Measurements from ENCODE around the gene SBK3.
A peak's percentile ranks its signal among the peaks of the same experiment; 100 is the strongest.

The SBK3 gene

DNA sequence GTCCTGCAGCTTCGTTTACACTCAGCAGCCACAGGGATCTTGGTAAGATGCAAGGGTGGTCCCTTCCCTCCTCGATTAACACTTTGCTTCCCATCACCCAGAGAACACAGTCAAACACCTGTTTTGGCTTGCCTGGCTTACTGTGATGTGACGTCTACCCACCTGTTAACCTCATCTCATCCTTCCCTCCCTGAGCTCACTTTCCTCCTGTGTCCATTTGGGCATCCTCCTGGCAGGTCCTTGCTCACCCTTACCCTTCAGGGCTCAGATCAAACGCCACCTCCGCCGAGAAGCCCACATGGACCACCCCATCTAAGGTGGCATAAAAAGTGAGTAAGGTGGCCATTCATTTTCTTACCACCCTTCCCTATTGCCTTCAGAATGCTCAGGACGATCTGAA, 44.8 kb upstream of the SBK3 start:
- Histone ChIP-seq H3K9ac (ENCODE audit: low read length) (no peak overlapping the region), H3K4me2 (ENCODE audit: low read length) (no peak overlapping the region), H3K27me3 (ENCODE audit: insufficient read depth, low read length, poor library complexity) (no peaks in the 10 kb centered on the region), H2BK5ac (ENCODE audit: low read length) (no peak overlapping the region), H3K27ac (ENCODE audit: low read depth, low read length) (no peak overlapping the region), H3K36me3 (ENCODE audit: control insufficient read depth, insufficient read depth, low read length) (no peaks in the 10 kb centered on the region), H2BK120ac (ENCODE audit: low read depth, low read length) (no peak overlapping the region), H3K4me3 (ENCODE audit: low read length) (no peak overlapping the region), H3K4me1 (ENCODE audit: control insufficient read depth, low read depth, low read length) (no peaks in the 10 kb centered on the region), H3K79me1 (ENCODE audit: low read length) (no peaks in the 10 kb centered on the region), H3K56ac (ENCODE audit: low read length) (no peak overlapping the region), H2BK15ac (replicated peaks; ENCODE audit: low read depth) (no peak overlapping the region), H3K4ac (ENCODE audit: low read depth, low read length) (no peak overlapping the region), H2AK5ac (ENCODE audit: low read length) (no peak overlapping the region), H3K79me2 (ENCODE audit: control insufficient read depth, insufficient read depth, low read length) (no peaks in the 10 kb centered on the region), H4K8ac (ENCODE audit: low read depth, low read length) (no peak overlapping the region), H3K23ac (ENCODE audit: low read length) (no peak overlapping the region), H4K5ac (ENCODE audit: low read length) (no peak overlapping the region), H3K18ac (ENCODE audit: low read length) (no peak overlapping the region)
- no CpG with 5 or more reads among the region's 7 CpGs for WGBS (ENCODE audit: extremely low coverage, insufficient coverage, low lambda C conversion rate)
- DNase-seq: no peak

GRCh38 chr19:55588738-55589137, 43.4 kb upstream of the SBK3 start:
- no CpG with 5 or more reads among the region's 8 CpGs for WGBS (ENCODE audit: extremely low coverage, insufficient coverage, low lambda C conversion rate)
- H2BK15ac ChIP-seq (replicated peaks; ENCODE audit: low read depth): no peak overlapping the region

DNA sequence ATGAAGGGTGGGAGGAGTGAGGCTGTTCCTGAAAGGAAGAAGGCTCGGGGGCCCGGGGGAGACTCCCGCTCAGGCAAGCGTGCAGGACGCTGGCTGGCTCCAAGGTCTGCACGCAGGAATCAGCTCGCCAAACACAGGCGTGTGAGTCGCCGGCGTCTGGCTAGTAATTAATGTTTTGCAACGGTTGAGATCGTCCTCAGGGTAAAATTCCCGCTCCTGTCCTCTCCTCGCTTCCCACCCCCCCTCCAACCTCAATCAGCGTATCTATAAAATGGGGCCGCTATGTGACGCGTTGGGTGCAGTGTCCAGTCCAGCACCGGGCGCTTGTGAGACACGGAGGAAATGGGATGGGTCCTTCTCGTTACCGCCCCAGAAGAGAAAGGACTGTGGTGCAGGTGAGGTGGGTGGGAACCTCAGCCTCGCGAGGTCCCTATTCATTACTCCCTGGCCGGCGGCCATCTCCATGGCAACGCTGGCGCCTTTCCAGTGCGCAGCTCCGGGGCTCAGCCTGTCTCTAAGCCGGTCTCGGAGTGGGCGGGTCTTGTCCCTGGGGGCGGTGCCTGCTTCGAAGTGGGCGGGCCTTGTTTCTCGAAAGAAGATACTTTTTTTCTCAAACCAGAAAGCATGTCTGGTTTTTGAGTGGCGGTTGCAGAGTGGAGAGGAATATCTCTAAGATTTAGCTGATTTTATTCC, 41.8 kb upstream of the SBK3 start:
- no peak overlapping the region for H3K4ac ChIP-seq (ENCODE audit: low read depth, low read length)
- H3K18ac ChIP-seq (ENCODE audit: low read length): no peak overlapping the region
- peak overlapping the region; percentile 25 for H3K4me2 ChIP-seq (ENCODE audit: low read length)
- peak overlapping the region; percentile 16 for H3K9ac ChIP-seq (ENCODE audit: low read length)
- DNase-seq: peak; percentile 97
- no peaks in the 10 kb centered on the region for H3K27me3 ChIP-seq (ENCODE audit: insufficient read depth, low read length, poor library complexity)
- H2BK15ac ChIP-seq (replicated peaks; ENCODE audit: low read depth): no peak overlapping the region
- no peak overlapping the region for H3K23ac ChIP-seq (ENCODE audit: low read length)
- H2BK5ac ChIP-seq (ENCODE audit: low read length): no peak overlapping the region
- no peaks in the 10 kb centered on the region for H3K4me1 ChIP-seq (ENCODE audit: control insufficient read depth, low read depth, low read length)
- H3K36me3 ChIP-seq (ENCODE audit: control insufficient read depth, insufficient read depth, low read length): no peaks in the 10 kb centered on the region
- H2AK5ac ChIP-seq (ENCODE audit: low read length): no peak overlapping the region
- WGBS (ENCODE audit: extremely low coverage, insufficient coverage, low lambda C conversion rate): no CpG with 5 or more reads among the region's 40 CpGs
- H3K79me1 ChIP-seq (ENCODE audit: low read length): no peaks in the 10 kb centered on the region
- H4K8ac ChIP-seq (ENCODE audit: low read depth, low read length): no peak overlapping the region
- no peak overlapping the region for H2BK120ac ChIP-seq (ENCODE audit: low read depth, low read length)
- peak overlapping the region; percentile 68 for H3K27ac ChIP-seq (ENCODE audit: low read depth, low read length)
- H3K56ac ChIP-seq (ENCODE audit: low read length): peak overlapping the region; percentile 78
- H3K4me3 ChIP-seq (ENCODE audit: low read length): no peak overlapping the region
- H3K79me2 ChIP-seq (ENCODE audit: control insufficient read depth, insufficient read depth, low read length): no peaks in the 10 kb centered on the region
- H4K5ac ChIP-seq (ENCODE audit: low read length): no peak overlapping the region

More at GRCh38 chr19:55588738-55589137, 43.4 kb upstream of the SBK3 start:
- H3K27me3 ChIP-seq (ENCODE audit: insufficient read depth, low read length, poor library complexity): no peaks in the 10 kb centered on the region
- H2BK5ac ChIP-seq (ENCODE audit: low read length): no peak overlapping the region
- H3K4me1 ChIP-seq (ENCODE audit: control insufficient read depth, low read depth, low read length): no peaks in the 10 kb centered on the region
- H3K4me3 ChIP-seq (ENCODE audit: low read length): no peak overlapping the region
- no peak overlapping the region for H3K56ac ChIP-seq (ENCODE audit: low read length)
- no peak overlapping the region for H4K5ac ChIP-seq (ENCODE audit: low read length)
- no peak overlapping the region for H2AK5ac ChIP-seq (ENCODE audit: low read length)
- no peak overlapping the region for H3K4me2 ChIP-seq (ENCODE audit: low read length)
- H3K4ac ChIP-seq (ENCODE audit: low read depth, low read length): no peak overlapping the region
- H3K18ac ChIP-seq (ENCODE audit: low read length): no peak overlapping the region
- H3K27ac ChIP-seq (ENCODE audit: low read depth, low read length): no peak overlapping the region
- no peaks in the 10 kb centered on the region for H3K79me1 ChIP-seq (ENCODE audit: low read length)
- H3K79me2 ChIP-seq (ENCODE audit: control insufficient read depth, insufficient read depth, low read length): no peaks in the 10 kb centered on the region
- no peak for DNase-seq
- no peak overlapping the region for H4K8ac ChIP-seq (ENCODE audit: low read depth, low read length)
- H3K23ac ChIP-seq (ENCODE audit: low read length): no peak overlapping the region
- no peaks in the 10 kb centered on the region for H3K36me3 ChIP-seq (ENCODE audit: control insufficient read depth, insufficient read depth, low read length)
- no peak overlapping the region for H2BK120ac ChIP-seq (ENCODE audit: low read depth, low read length)
- H3K9ac ChIP-seq (ENCODE audit: low read length): no peak overlapping the region

- H3K18ac ChIP-seq (ENCODE audit: low read length): peak overlapping the region; percentile 44
- H3K4me3 ChIP-seq (ENCODE audit: low read length): peak overlapping the region; percentile 22
- peak overlapping the region; percentile 67 for H3K27ac ChIP-seq (ENCODE audit: low read depth, low read length)
- H3K4ac ChIP-seq (ENCODE audit: low read depth, low read length): no peak overlapping the region
- H4K5ac ChIP-seq (ENCODE audit: low read length): no peak overlapping the region
- no peaks in the 10 kb centered on the region for H3K36me3 ChIP-seq (ENCODE audit: control insufficient read depth, insufficient read depth, low read length)
- H2BK120ac ChIP-seq (ENCODE audit: low read depth, low read length): no peak overlapping the region
- H3K4me2 ChIP-seq (ENCODE audit: low read length): peak overlapping the region; percentile 55
- H2BK15ac ChIP-seq (replicated peaks; ENCODE audit: low read depth): no peak overlapping the region
- H3K9ac ChIP-seq (ENCODE audit: low read length): peak overlapping the region; percentile 73
- peak overlapping the region; percentile 5 for H2BK5ac ChIP-seq (ENCODE audit: low read length)
- no peak overlapping the region for H2AK5ac ChIP-seq (ENCODE audit: low read length)
- DNase-seq: peak; percentile 63
- H3K27me3 ChIP-seq (ENCODE audit: insufficient read depth, low read length, poor library complexity): no peaks in the 10 kb centered on the region
- no peaks in the 10 kb centered on the region for H3K4me1 ChIP-seq (ENCODE audit: control insufficient read depth, low read depth, low read length)
- H3K79me2 ChIP-seq (ENCODE audit: control insufficient read depth, insufficient read depth, low read length): no peaks in the 10 kb centered on the region
- WGBS (ENCODE audit: extremely low coverage, insufficient coverage, low lambda C conversion rate): no CpG with 5 or more reads among the region's 36 CpGs
- H3K79me1 ChIP-seq (ENCODE audit: low read length): no peaks in the 10 kb centered on the region
- peak overlapping the region; percentile 88 for H3K56ac ChIP-seq (ENCODE audit: low read length)
- no peak overlapping the region for H4K8ac ChIP-seq (ENCODE audit: low read depth, low read length)
- no peak overlapping the region for H3K23ac ChIP-seq (ENCODE audit: low read length)
Measured at GRCh38 chr19:55585658-55586339, 40.5 kb upstream of the SBK3 start.

- no peak overlapping the region for H3K23ac ChIP-seq (ENCODE audit: low read length)
- H3K9ac ChIP-seq (ENCODE audit: low read length): no peak overlapping the region
- no peaks in the 10 kb centered on the region for H3K4me1 ChIP-seq (ENCODE audit: control insufficient read depth, low read depth, low read length)
- peaks cover 3% of the 10 kb centered on the region for H3K79me2 ChIP-seq (ENCODE audit: control insufficient read depth, insufficient read depth, low read length)
- no peak overlapping the region for H2BK5ac ChIP-seq (ENCODE audit: low read length)
- H3K4me3 ChIP-seq (ENCODE audit: low read length): no peak overlapping the region
- no peak for DNase-seq
- no peak overlapping the region for H4K8ac ChIP-seq (ENCODE audit: low read depth, low read length)
- no peak overlapping the region for H3K4me2 ChIP-seq (ENCODE audit: low read length)
- H3K56ac ChIP-seq (ENCODE audit: low read length): no peak overlapping the region
- H3K18ac ChIP-seq (ENCODE audit: low read length): no peak overlapping the region
- peaks cover under 1% of the 10 kb centered on the region for H3K79me1 ChIP-seq (ENCODE audit: low read length)
- no peak overlapping the region for H4K5ac ChIP-seq (ENCODE audit: low read length)
- H3K4ac ChIP-seq (ENCODE audit: low read depth, low read length): no peak overlapping the region
- no peak overlapping the region for H2AK5ac ChIP-seq (ENCODE audit: low read length)
- no peak overlapping the region for H2BK15ac ChIP-seq (replicated peaks; ENCODE audit: low read depth)
- no CpG with 5 or more reads among the region's 11 CpGs for WGBS (ENCODE audit: extremely low coverage, insufficient coverage, low lambda C conversion rate)
- H3K36me3 ChIP-seq (ENCODE audit: control insufficient read depth, insufficient read depth, low read length): no peaks in the 10 kb centered on the region
- H3K27me3 ChIP-seq (ENCODE audit: insufficient read depth, low read length, poor library complexity): no peaks in the 10 kb centered on the region
- H2BK120ac ChIP-seq (ENCODE audit: low read depth, low read length): no peak overlapping the region
- no peak overlapping the region for H3K27ac ChIP-seq (ENCODE audit: low read depth, low read length)
Measured at GRCh38 chr19:55584871-55585270, 39.5 kb upstream of the SBK3 start.
